WTC11 (cell line): ENCODE data around the gene MON1A. TPM values are rescaled to one million over a fixed set of nuclear protein-coding genes. Genes with fewer than 3 reads are reported as not detected.

ENCODE experiments used
- AFF4 ChIP-seq: sonication (generic); formaldehyde crosslinking; IDR thresholded peaks from 2 replicates; pipeline ENCODE4 v1.8.1; 2023; ENCODE audit warnings: mild to moderate bottlenecking, missing genetic modification reagents, borderline replicate concordance
- EMX1 ChIP-seq: fragments of 250-450 bp; sonication (Bioruptor Pico); IDR thresholded peaks from 2 replicates; pipeline ENCODE4 v1.8.0; 2021; ENCODE audit warnings: mild to moderate bottlenecking
- ESRRA ChIP-seq: sonication (generic); formaldehyde crosslinking; IDR thresholded peaks from 2 replicates; pipeline ENCODE4 v1.8.1; 2022; ENCODE audit warnings: mild to moderate bottlenecking, missing genetic modification reagents, borderline replicate concordance
- FOXJ3 ChIP-seq: sonication (generic); formaldehyde crosslinking; IDR thresholded peaks from 2 replicates; pipeline ENCODE4 v1.9.0; 2021; ENCODE audit warnings: missing genetic modification reagents, mild to moderate bottlenecking, borderline replicate concordance
- FOXK1 ChIP-seq: sonication (generic); formaldehyde crosslinking; IDR thresholded peaks from 2 replicates; pipeline ENCODE4 v1.8.0; 2022; ENCODE audit warnings: mild to moderate bottlenecking, moderate library complexity, missing genetic modification reagents
- FOXP1 ChIP-seq: sonication (generic); formaldehyde crosslinking; IDR thresholded peaks from 2 replicates; pipeline ENCODE4 v1.8.0; 2022; ENCODE audit warnings: missing genetic modification reagents, mild to moderate bottlenecking, moderate library complexity, borderline replicate concordance
- GABPB1 ChIP-seq: sonication (generic); formaldehyde crosslinking; IDR thresholded peaks from 2 replicates; pipeline ENCODE4 v1.8.1; 2023; ENCODE audit warnings: mild to moderate bottlenecking, missing genetic modification reagents
- GRHL2 ChIP-seq: fragments of 250-450 bp; sonication (Bioruptor Pico); IDR thresholded peaks from 2 replicates; pipeline ENCODE4 v1.8.0; 2022; ENCODE audit warnings: mild to moderate bottlenecking, moderate library complexity; ENCODE audit not compliant: insufficient replicate concordance, severe bottlenecking
- HMGXB4 ChIP-seq: sonication (generic); formaldehyde crosslinking; IDR thresholded peaks from 2 replicates; pipeline ENCODE4 v1.8.1; 2023; ENCODE audit warnings: mild to moderate bottlenecking, moderate library complexity, missing genetic modification reagents
- IRF1 ChIP-seq: sonication (generic); formaldehyde crosslinking; IDR thresholded peaks from 2 replicates; pipeline ENCODE4 v1.8.0; 2023; ENCODE audit warnings: missing genetic modification reagents
- JUN ChIP-seq: sonication (generic); formaldehyde crosslinking; IDR thresholded peaks from 2 replicates; pipeline ENCODE4 v1.8.0; 2023; ENCODE audit warnings: mild to moderate bottlenecking, missing genetic modification reagents
- MAX ChIP-seq: sonication (generic); formaldehyde crosslinking; IDR thresholded peaks from 2 replicates; pipeline ENCODE4 v1.8.0; 2022; ENCODE audit warnings: mild to moderate bottlenecking, missing genetic modification reagents
- NR1H2 ChIP-seq: sonication (generic); formaldehyde crosslinking; IDR thresholded peaks from 2 replicates; pipeline ENCODE4 v1.9.0; 2021; ENCODE audit warnings: mild to moderate bottlenecking, moderate library complexity, missing genetic modification reagents
- PRDM15 ChIP-seq: sonication (generic); formaldehyde crosslinking; IDR thresholded peaks from 2 replicates; pipeline ENCODE4 v1.8.0; 2022; ENCODE audit warnings: missing genetic modification reagents
- RORB ChIP-seq: fragments of 250-450 bp; sonication (Bioruptor Pico); IDR thresholded peaks from 2 replicates; pipeline ENCODE4 v1.9.0; 2021; ENCODE audit warnings: mild to moderate bottlenecking
- SP1 ChIP-seq: sonication (generic); formaldehyde crosslinking; conservative IDR thresholded peaks from 2 replicates; pipeline ENCODE4 v1.8.1; 2022; ENCODE audit warnings: missing genetic modification reagents
- USF1 ChIP-seq: sonication (generic); formaldehyde crosslinking; IDR thresholded peaks from 2 replicates; pipeline ENCODE4 v1.8.0; 2022; ENCODE audit warnings: mild to moderate bottlenecking, missing genetic modification reagents
- ZBTB43 ChIP-seq: sonication (generic); formaldehyde crosslinking; IDR thresholded peaks from 2 replicates; pipeline ENCODE4 v1.8.1; 2023; ENCODE audit warnings: mild to moderate bottlenecking, missing genetic modification reagents
- ZNF671 ChIP-seq: fragments of 250-450 bp; sonication (Bioruptor Pico); IDR thresholded peaks from 2 replicates; pipeline ENCODE4 v1.8.0; 2021; ENCODE audit warnings: mild to moderate bottlenecking
- total RNA-seq: library from RNA; stranded (reverse); gene quantifications from 3 replicates; pipeline ENCODE4 v1.2.3, GENCODE V29; 2021
- TF ChIP-seq, protein P1 (sequence below): sonication (generic); formaldehyde crosslinking; IDR thresholded peaks from 2 replicates; pipeline ENCODE4 v1.8.1; 2022; ENCODE audit warnings: mild to moderate bottlenecking, moderate library complexity, missing genetic modification reagents
- TF ChIP-seq, protein P2 (sequence below): sonication (generic); formaldehyde crosslinking; IDR thresholded peaks from 2 replicates; pipeline ENCODE4 v1.8.0; 2023; ENCODE audit warnings: missing genetic modification reagents, mild to moderate bottlenecking, borderline replicate concordance

Gene MON1A
- total RNA-seq, 1 experiment from 2014 or later, result 8.6 TPM

DNA sequence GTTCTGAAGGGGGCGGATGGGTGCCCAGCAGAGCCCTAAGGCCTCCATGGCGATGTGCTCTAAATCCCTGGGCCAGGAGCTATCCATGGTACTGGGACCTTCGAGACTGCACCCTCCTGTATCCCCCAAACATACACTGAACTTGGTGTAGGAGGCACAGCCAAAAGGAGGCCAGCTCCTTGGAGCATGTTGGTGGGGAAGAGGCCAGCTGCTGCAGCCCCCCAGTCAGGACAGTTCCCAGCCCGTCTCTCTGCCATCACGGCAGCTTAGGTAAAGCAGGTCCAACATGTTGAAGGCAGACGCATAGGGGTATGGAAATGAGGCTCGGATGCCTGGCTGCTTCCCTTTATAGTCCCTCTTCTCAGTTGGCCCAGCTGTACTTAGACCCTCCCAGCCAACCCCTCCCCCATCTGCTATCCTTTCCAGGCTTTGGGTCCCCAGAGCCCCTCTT, 61.7 kb downstream of the MON1A start (continued):
- TF ChIP-seq AFF4 (CRISPR knock-in tag), result no peak
- TF ChIP-seq EMX1, result no peak
- TF ChIP-seq USF1 (CRISPR knock-in tag), result peak; percentile 64; the same call in 1 of the 2 replicates
- TF ChIP-seq ESRRA (CRISPR knock-in tag), result no peak
- TF ChIP-seq FOXP1, result no peak
- TF ChIP-seq SP1 (CRISPR knock-in tag), result 0 out of 2 replicates have a peak, but pooled peaks have one; percentile 21
- TF ChIP-seq JUN (CRISPR knock-in tag), result peak; percentile 80; the same call in 1 of the 2 replicates
- TF ChIP-seq IRF1 (CRISPR knock-in tag), result peak; percentile 85; the same call in 1 of the 2 replicates
- no peak for TF ChIP-seq NR1H2 (CRISPR knock-in tag)
- no peak for TF ChIP-seq FOXJ3 (CRISPR knock-in tag)
- peak; percentile 76 for TF ChIP-seq FOXK1 (CRISPR knock-in tag)
- TF ChIP-seq GRHL2, result no peak
- no peak for TF ChIP-seq ZNF671
- peak; percentile 68; the same call in 1 of the 2 replicates for TF ChIP-seq MAX (CRISPR knock-in tag)
- no peak for TF ChIP-seq RORB (CRISPR knock-in tag)
- no peak for TF ChIP-seq HMGXB4
- peak; percentile 66; the same call in 1 of the 2 replicates for TF ChIP-seq ZBTB43 (CRISPR knock-in tag)
- no peak for TF ChIP-seq PRDM15 (CRISPR knock-in tag)
- no peak for TF ChIP-seq GABPB1 (CRISPR knock-in tag)
- TF ChIP-seq, protein P1, sequence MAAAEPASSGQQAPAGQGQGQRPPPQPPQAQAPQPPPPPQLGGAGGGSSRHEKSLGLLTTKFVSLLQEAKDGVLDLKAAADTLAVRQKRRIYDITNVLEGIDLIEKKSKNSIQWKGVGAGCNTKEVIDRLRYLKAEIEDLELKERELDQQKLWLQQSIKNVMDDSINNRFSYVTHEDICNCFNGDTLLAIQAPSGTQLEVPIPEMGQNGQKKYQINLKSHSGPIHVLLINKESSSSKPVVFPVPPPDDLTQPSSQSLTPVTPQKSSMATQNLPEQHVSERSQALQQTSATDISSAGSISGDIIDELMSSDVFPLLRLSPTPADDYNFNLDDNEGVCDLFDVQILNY, result 0 out of 2 replicates have a peak, but pooled peaks have one; percentile 33
- TF ChIP-seq, protein P2, sequence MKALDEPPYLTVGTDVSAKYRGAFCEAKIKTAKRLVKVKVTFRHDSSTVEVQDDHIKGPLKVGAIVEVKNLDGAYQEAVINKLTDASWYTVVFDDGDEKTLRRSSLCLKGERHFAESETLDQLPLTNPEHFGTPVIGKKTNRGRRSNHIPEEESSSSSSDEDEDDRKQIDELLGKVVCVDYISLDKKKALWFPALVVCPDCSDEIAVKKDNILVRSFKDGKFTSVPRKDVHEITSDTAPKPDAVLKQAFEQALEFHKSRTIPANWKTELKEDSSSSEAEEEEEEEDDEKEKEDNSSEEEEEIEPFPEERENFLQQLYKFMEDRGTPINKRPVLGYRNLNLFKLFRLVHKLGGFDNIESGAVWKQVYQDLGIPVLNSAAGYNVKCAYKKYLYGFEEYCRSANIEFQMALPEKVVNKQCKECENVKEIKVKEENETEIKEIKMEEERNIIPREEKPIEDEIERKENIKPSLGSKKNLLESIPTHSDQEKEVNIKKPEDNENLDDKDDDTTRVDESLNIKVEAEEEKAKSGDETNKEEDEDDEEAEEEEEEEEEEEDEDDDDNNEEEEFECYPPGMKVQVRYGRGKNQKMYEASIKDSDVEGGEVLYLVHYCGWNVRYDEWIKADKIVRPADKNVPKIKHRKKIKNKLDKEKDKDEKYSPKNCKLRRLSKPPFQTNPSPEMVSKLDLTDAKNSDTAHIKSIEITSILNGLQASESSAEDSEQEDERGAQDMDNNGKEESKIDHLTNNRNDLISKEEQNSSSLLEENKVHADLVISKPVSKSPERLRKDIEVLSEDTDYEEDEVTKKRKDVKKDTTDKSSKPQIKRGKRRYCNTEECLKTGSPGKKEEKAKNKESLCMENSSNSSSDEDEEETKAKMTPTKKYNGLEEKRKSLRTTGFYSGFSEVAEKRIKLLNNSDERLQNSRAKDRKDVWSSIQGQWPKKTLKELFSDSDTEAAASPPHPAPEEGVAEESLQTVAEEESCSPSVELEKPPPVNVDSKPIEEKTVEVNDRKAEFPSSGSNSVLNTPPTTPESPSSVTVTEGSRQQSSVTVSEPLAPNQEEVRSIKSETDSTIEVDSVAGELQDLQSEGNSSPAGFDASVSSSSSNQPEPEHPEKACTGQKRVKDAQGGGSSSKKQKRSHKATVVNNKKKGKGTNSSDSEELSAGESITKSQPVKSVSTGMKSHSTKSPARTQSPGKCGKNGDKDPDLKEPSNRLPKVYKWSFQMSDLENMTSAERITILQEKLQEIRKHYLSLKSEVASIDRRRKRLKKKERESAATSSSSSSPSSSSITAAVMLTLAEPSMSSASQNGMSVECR (CRISPR knock-in tag), result peak; percentile 96
